K562 (cell line): ENCODE results near the gene CCDC102B. TPM values are rescaled to one million over a fixed set of nuclear protein-coding genes. Genes with fewer than 3 reads are reported as not detected.

Experiments used
- ATAC-seq: fragments of 200-7000 bp; cut with Tn5 transposase; 3 replicates; pipeline ENCODE4 v1.9.1; 2020; ENCODE audit warnings: moderate library complexity
- BruUV-seq: library from RNA; stranded (reverse); fragments of 400-500 nt; replicated peaks from 2 replicates; lab custom pipeline; 2021; lab: Mats Ljungman, UMichigan
- CTCF ChIA-PET: fragments of 300-600 bp; formaldehyde crosslinking; extraction: SDS; loops from one replicate; lab custom pipeline; 2021; ENCODE audit warnings: low intra/inter-chr PET ratio; lab: Yijun Ruan, JAX
- POLR2A ChIA-PET: fragments of 300-600, 350-650 bp; sonication (Branson Sonifier 250); formaldehyde crosslinking; extraction: SDS; loops from one replicate; lab custom pipeline; 2021; ENCODE audit warnings: antibody characterized with exemption, inconsistent platforms; lab: Yijun Ruan, JAX
- DNase-seq, 4 experiments: peaks; one replicate each; pipeline versions ENCODE4 v3.0.0 to v3.0.0-alpha.2; 2011 to 2018; ENCODE audit warnings: low spot score in 3 of 4, mixed read lengths in 3 of 4; ENCODE audit errors: extremely low read depth in 1 of 4
- FAIRE-seq: peaks from 2 replicates; lab custom pipeline; 2011; peaks lifted over from hg19 to GRCh38; lab: Jason Lieb, UNC
- H2AFZ ChIP-seq: 2 replicates; pipeline ENCODE4 v1.6.0; 2011; ENCODE audit warnings: low read depth, low read length, control low read depth, inconsistent platforms
- H3K27ac ChIP-seq: fragments of 200-600 bp; 3 replicates; pipeline ENCODE4 v1.8.0; 2011; ENCODE audit warnings: low read depth, mild to moderate bottlenecking, control low read depth, inconsistent platforms, low read length, moderate library complexity, mixed read lengths; ENCODE audit errors: extremely low read depth
- H3K27me3 ChIP-seq, 2 experiments: fragments of 300-600 bp in 1 of 2; 2 replicates in 1 of 2; 3 replicates in 1 of 2; pipeline versions ENCODE4 v1.6.0 to v1.8.0; 2011; ENCODE audit warnings: inconsistent platforms in 2 of 2, low read length in 2 of 2, mild to moderate bottlenecking in 1 of 2, mixed read lengths in 1 of 2, moderate library complexity in 1 of 2; ENCODE audit not compliant: control insufficient read depth in 2 of 2, insufficient read depth in 2 of 2
- H3K36me3 ChIP-seq: fragments of 300-600 bp; 3 replicates; pipeline ENCODE4 v1.8.0; 2011; ENCODE audit warnings: mild to moderate bottlenecking, low read length, inconsistent platforms; ENCODE audit not compliant: control insufficient read depth, insufficient read depth
- H3K4me1 ChIP-seq, 2 experiments: fragments of 200-600 bp in 1 of 2; replicated peaks in 1 of 2; 2 replicates in 1 of 2; 3 replicates in 1 of 2; pipeline versions ENCODE4 v1.5.1 to v1.8.0; 2011; ENCODE audit warnings: inconsistent platforms in 2 of 2, low read length in 2 of 2, mild to moderate bottlenecking in 1 of 2, mixed read lengths in 1 of 2, moderate library complexity in 1 of 2; ENCODE audit not compliant: control insufficient read depth in 2 of 2, insufficient read depth in 2 of 2
- H3K4me2 ChIP-seq: 2 replicates; pipeline ENCODE4 v1.6.1; 2011; ENCODE audit warnings: low read length, control low read depth, inconsistent platforms, mixed read lengths; ENCODE audit not compliant: insufficient read depth
- H3K4me3 ChIP-seq: fragments of 200-600 bp; sonication (generic), shearing (Covaris generic); 2 replicates; pipeline ENCODE4 v1.5.1; 2016; ENCODE audit warnings: control low read depth, inconsistent platforms
- H3K79me2 ChIP-seq: fragments of 200-600 bp; 3 replicates; pipeline ENCODE4 v1.8.0; 2011; ENCODE audit warnings: low read length, inconsistent platforms; ENCODE audit not compliant: control insufficient read depth, insufficient read depth
- H3K9ac ChIP-seq, 2 experiments: 2 replicates each; pipeline versions ENCODE4 v1.6.0 to v1.6.1; 2011; ENCODE audit warnings: low read depth in 2 of 2, low read length in 2 of 2, control low read depth in 1 of 2, inconsistent platforms in 1 of 2, mild to moderate bottlenecking in 1 of 2, mixed read lengths in 1 of 2; ENCODE audit not compliant: insufficient read depth in 1 of 2
- H3K9me1 ChIP-seq: one replicate; pipeline ENCODE4 v1.6.0; 2011; ENCODE audit warnings: inconsistent platforms, mild to moderate bottlenecking, low read length, moderate library complexity; ENCODE audit not compliant: control insufficient read depth, insufficient read depth
- H3K9me3 ChIP-seq: replicated peaks from 2 replicates; pipeline ENCODE4 v1.5.1; 2011; ENCODE audit warnings: low read depth, low read length, inconsistent platforms; ENCODE audit not compliant: control insufficient read depth, insufficient read depth
- H4K20me1 ChIP-seq: replicated peaks from 2 replicates; pipeline ENCODE4 v1.6.1; 2011; ENCODE audit warnings: low read length, inconsistent platforms, mixed read lengths; ENCODE audit not compliant: control insufficient read depth, insufficient read depth
- HCFC1 ChIP-seq: IDR thresholded peaks from 2 replicates; pipeline ENCODE4 v1.6.1; 2012; ENCODE audit warnings: low read depth, low read length, improper control_type of control experiment
- TEAD4 ChIP-seq, 2 experiments: sonication (generic) in 1 of 2; formaldehyde crosslinking in 1 of 2; IDR thresholded peaks; 2 replicates each; pipeline versions ENCODE4 v1.6.1 to v1.8.0; 2012 to 2022; ENCODE audit warnings: borderline replicate concordance in 1 of 2, inconsistent platforms in 1 of 2, low read length in 1 of 2, mild to moderate bottlenecking in 1 of 2, missing genetic modification reagents in 1 of 2
- WGBS: fragments of 100-300 bp; shearing (Covaris generic); methylation state at CpG from one replicate; pipeline ENCODE4 v1.1.6; 2016; ENCODE audit warnings: low coverage, mixed read lengths; ENCODE audit not compliant: insufficient coverage; ENCODE audit errors: missing lambda C conversion rate; 5-methylcytosine and 5-hydroxymethylcytosine counted together
- in situ Hi-C: fragments of 300-500 bp; cut with MboI; formaldehyde crosslinking; loops from 4 replicates; pipeline ENCODE4 v1.15.0; 2018; ENCODE audit warnings: inconsistent platforms, mixed read lengths
- intact Hi-C: fragments of 100-400 bp; cut with micrococcal nuclease; formaldehyde crosslinking; loops from 2 replicates; pipeline ENCODE4 v1.14.2; 2022
- polyA plus RNA-seq, 8 experiments: library from polyadenylated mRNA; depleted of rRNA in 4 of 8; stranded (reverse) in 5 of 8; unstranded in 3 of 8; fragments of >200 nt; fragmentation: Nextera tagmentation in 2 of 8; fragmentation: Illumina TruSeq in 1 of 8; extraction: Ambion mirVana in 2 of 8; extraction: Trizol in 1 of 8; gene quantifications; 2 replicates each; pipeline versions ENCODE4 v1.2.1 to v1.2.3, GENCODE V29; 2011 to 2014; ENCODE audit warnings: inconsistent platforms in 1 of 8, missing spikeins in 1 of 8
- small RNA-seq: library from RNA; depleted of rRNA; stranded (forward); fragments of <200 nt; gene quantifications from one replicate; pipeline ENCODE3, GENCODE V24; 2014
- total RNA-seq, 7 experiments: library from RNA; depleted of rRNA in 6 of 7; stranded (reverse); fragments of >200 nt in 6 of 7; fragmentation: Illumina TruSeq in 2 of 7; extraction: Trizol in 2 of 7; gene quantifications; 2 replicates each; pipeline versions ENCODE4 v1.2.1 to v1.2.3, GENCODE V29; 2011 to 2021; ENCODE audit warnings: low replicate concordance in 1 of 7

CCDC102B gene
- total and polyA plus RNA-seq, 9 of the 15 experiments (the other 6 are each of a cell fraction or from before 2014, with no cell fraction given): 0.18 to 1.5 (median 0.73) TPM

DNA sequence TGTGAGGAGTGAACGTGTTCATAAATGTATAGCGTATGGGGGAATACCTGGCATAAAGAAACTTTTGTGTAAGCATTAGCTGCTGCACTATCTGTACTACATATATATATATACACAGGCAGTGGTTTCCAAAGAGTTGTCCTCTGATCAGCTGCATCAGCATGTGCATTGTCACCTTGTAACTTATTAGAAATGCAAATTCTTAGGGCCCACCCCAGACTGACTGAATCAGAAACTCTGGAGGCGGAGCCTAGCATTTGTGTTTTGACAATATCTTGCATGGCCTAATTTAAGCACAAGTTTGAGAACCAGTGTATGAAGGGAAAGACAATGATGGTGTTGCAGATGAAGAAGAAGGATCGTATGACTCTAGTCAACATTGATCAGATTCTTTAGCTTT is 299.5 kb downstream of the CCDC102B start:
- FAIRE-seq: no peak
- no peaks in the 10 kb centered on the region for H3K36me3 ChIP-seq

DNA sequence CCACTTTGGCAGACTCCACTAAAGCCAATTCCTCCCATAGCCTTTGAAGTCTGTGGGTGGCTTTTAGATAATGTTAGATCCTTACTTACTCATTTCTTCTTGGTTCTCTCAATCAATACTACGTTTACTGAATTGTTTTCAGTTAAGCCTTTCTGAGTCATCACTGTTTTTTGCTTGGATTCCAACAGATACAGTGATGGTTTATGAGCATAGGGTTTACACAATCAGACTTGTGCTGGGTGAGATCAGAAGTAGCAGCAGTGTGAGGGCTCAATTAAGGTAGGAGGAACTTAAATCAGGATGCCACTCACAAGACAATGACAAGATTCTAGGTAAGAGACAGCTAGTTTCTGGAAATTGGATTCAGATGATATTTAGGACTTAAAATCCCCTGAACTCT is 305.1 kb downstream of the CCDC102B start:
- no peaks in the 10 kb centered on the region for H3K9me1 ChIP-seq
- no peaks in the 10 kb centered on the region for H4K20me1 ChIP-seq
- H3K79me2 ChIP-seq: no peaks in the 10 kb centered on the region
- BruUV-seq: no TSS peak
- ATAC-seq (no peak), FAIRE-seq (no peak), DNase-seq (no peak)
- no peaks in the 10 kb centered on the region for H3K27me3 ChIP-seq
- ChIA-PET CTCF (no interaction called here), POLR2A (no interaction called here)
- H3K4me1 ChIP-seq: no peaks in the 10 kb centered on the region
- H3K36me3 ChIP-seq: no peaks in the 10 kb centered on the region
- in situ Hi-C loops: no loop called here
- intact Hi-C loops: no loop called here
- no peak overlapping the region for H3K27ac ChIP-seq
- no peak overlapping the region for H3K4me3 ChIP-seq
- H2AFZ ChIP-seq: no peak overlapping the region
- H3K9ac ChIP-seq: no peak overlapping the region
- H3K4me2 ChIP-seq: no peak overlapping the region
- no peaks in the 10 kb centered on the region for H3K9me3 ChIP-seq
- WGBS: 0% methylated on average over 1 of the region's 1 CpG
- no peak for TF ChIP-seq HCFC1

More for the DNA sequence above, 299.5 kb downstream of the CCDC102B start:
- Histone ChIP-seq H3K4me2 (no peak overlapping the region), H3K4me3 (no peak overlapping the region), H3K4me1 (no peaks in the 10 kb centered on the region), H3K9me3 (no peaks in the 10 kb centered on the region; the same call in 1 of the 2 replicates), H4K20me1 (no peaks in the 10 kb centered on the region), H3K27me3 (no peaks in the 10 kb centered on the region), H3K27ac (no peak overlapping the region), H3K9me1 (no peaks in the 10 kb centered on the region), H3K9ac (no peak overlapping the region), H3K79me2 (no peaks in the 10 kb centered on the region), H2AFZ (no peak overlapping the region)
- POLR2A ChIA-PET: no interaction called here
- DNase-seq: no peak
- TF ChIP-seq TEAD4 (IDR thresholded peaks at IDR 0.05; ENCODE audit: low read length): no peak
- no peak for TF ChIP-seq TEAD4 (CRISPR knock-in tag; IDR thresholded peaks at IDR 0.05; ENCODE audit: borderline replicate concordance)
- CTCF ChIA-PET: no interaction called here
- no TSS peak for BruUV-seq
- no peak for ATAC-seq
- intact Hi-C loops (no loop called here), in situ Hi-C loops (no loop called here)
- 4% methylated on average over 3 of the region's 4 CpGs for WGBS

Small RNAs within 50 kb of the gene (small RNA-seq; reads per million reads assigned to genes)
- gene RNU6-39P: 0.11 reads per million

Other genes with a start within 250 kb of the CCDC102B start
- gene TMX3, start 83.0 kb upstream of the CCDC102B start, total RNA-seq (2014; rRNA removed): 11.3 and 16.2 TPM in 2 replicates
- 28.3 and 30.8 TPM in 2 replicates for gene TMX3, start 83.0 kb upstream of the CCDC102B start, total RNA-seq (2014; rRNA removed; fragmentation: Illumina TruSeq; extraction: Trizol)
- 21.0 and 21.6 TPM in 2 replicates for gene TMX3, start 83.0 kb upstream of the CCDC102B start, total RNA-seq (2015; rRNA removed; fragmentation: Illumina TruSeq; extraction: Trizol)
- 21.0 and 26.2 TPM in 2 replicates for gene TMX3, start 83.0 kb upstream of the CCDC102B start, total RNA-seq (2021)
- 27.0 and 40.5 TPM in 2 replicates for gene TMX3, start 83.0 kb upstream of the CCDC102B start, polyA plus RNA-seq (2011; rRNA removed)
- gene TMX3, start 83.0 kb upstream of the CCDC102B start, polyA plus RNA-seq (2014; fragmentation: Illumina TruSeq; extraction: Trizol): 16.3 and 20.7 TPM in 2 replicates
- gene TMX3, start 83.0 kb upstream of the CCDC102B start, polyA plus RNA-seq (2014; fragmentation: Nextera tagmentation; extraction: Ambion mirVana): 10 to 100 TPM; 13.2 to 14.2 TPM
- gene TMX3, start 83.0 kb upstream of the CCDC102B start, polyA plus RNA-seq (2014; rRNA removed): 14.8 and 17.8 TPM in 2 replicates